ENCODE results near the gene GRHPR. TPM values are rescaled to one million over a fixed set of nuclear protein-coding genes. Genes with fewer than 3 reads are reported as not detected.

GRHPR gene
- total RNA-seq, 2 experiments from 2014 or later, result 106 to 135 TPM

DNA sequence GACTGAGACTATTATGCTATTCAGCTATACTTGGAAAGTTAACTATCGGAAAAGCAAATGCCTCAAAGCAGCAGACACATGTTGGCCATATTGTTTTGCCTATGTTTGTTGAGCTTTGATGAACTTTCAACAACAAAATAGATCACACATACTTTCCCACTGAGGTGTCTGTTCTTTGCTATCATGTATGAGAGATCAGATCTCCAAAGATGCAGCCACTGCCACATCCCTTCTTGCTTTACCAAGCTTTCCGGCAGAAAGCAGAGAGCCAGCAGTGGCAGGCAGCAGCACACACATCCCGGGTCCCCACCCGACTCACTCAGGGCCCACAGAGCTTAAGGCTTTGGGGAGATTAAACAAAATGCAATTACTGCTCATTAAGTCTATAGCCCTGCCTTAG is 23.9 kb downstream of the GRHPR start:
- Histone ChIP-seq H3K9me3 (ENCODE audit: low read length) (no peaks in the 10 kb centered on the region), H3K9me2 (ENCODE audit: insufficient read depth, low read length) (no peaks in the 10 kb centered on the region), H3K4me3 (ENCODE audit: low read depth, low read length, poor library complexity, severe bottlenecking) (no peak overlapping the region), H3K79me2 (ENCODE audit: insufficient read depth, low read depth, low read length) (peaks cover 56% of the 10 kb centered on the region; the same call in 1 of the 2 replicates), H3K4me2 (ENCODE audit: low read length) (no peak overlapping the region), H3K4me1 (ENCODE audit: insufficient read depth, low read length, poor library complexity, severe bottlenecking) (no peaks in the 10 kb centered on the region), H3K27ac (ENCODE audit: low read depth, low read length, poor library complexity, severe bottlenecking) (no peak overlapping the region), H3K36me3 (ENCODE audit: insufficient read depth, low read length) (peaks cover 76% of the 10 kb centered on the region), H4K20me1 (ENCODE audit: insufficient read depth, low read length) (no peaks in the 10 kb centered on the region), H2AFZ (ENCODE audit: low read length) (no peak overlapping the region)
- no TSS peak for BruUV-seq (replicated peaks)
- DNase-seq (ENCODE audit: low spot score), result no peak
- TF ChIP-seq EZH2phosphoT487 (IDR thresholded peaks at IDR 0.05; ENCODE audit: borderline replicate concordance, low read depth, low read length), result no peak
- TF ChIP-seq, protein P1, sequence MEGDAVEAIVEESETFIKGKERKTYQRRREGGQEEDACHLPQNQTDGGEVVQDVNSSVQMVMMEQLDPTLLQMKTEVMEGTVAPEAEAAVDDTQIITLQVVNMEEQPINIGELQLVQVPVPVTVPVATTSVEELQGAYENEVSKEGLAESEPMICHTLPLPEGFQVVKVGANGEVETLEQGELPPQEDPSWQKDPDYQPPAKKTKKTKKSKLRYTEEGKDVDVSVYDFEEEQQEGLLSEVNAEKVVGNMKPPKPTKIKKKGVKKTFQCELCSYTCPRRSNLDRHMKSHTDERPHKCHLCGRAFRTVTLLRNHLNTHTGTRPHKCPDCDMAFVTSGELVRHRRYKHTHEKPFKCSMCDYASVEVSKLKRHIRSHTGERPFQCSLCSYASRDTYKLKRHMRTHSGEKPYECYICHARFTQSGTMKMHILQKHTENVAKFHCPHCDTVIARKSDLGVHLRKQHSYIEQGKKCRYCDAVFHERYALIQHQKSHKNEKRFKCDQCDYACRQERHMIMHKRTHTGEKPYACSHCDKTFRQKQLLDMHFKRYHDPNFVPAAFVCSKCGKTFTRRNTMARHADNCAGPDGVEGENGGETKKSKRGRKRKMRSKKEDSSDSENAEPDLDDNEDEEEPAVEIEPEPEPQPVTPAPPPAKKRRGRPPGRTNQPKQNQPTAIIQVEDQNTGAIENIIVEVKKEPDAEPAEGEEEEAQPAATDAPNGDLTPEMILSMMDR (conservative IDR thresholded peaks at IDR 0.05; ENCODE audit: low read length), result no peak
- intact Hi-C loops (cut with micrococcal nuclease; ENCODE audit: unreplicated experiment), result no loop called here
- ChIA-PET POLR2A (interaction anchor here (1.0 kb wide), 1 partner anchor 49 kb away, joined by 3 read pairs; no protein-coding TSS in a partner anchor), CTCF (ENCODE audit: unreplicated experiment) (no interaction called here)

DNA sequence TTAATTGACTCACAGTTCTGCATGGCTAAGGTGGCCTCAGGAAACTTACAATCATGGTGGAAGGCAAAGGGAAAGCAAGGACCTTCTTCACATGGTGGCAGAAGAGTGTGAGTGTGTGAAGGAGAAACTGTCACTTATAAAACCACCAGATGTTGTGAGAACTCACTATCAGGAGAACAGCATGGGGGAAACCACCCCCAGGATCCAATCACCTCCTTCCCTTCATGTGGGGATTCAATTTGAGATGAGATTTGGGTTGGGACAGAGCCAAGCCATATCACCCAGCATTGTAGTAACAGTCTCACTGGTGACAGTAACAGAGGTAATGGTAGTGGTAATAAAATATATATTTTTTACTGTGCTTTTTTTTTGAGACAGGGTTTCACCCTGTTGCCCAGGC is 24.6 kb downstream of the GRHPR start:
- Histone ChIP-seq H2AFZ (ENCODE audit: low read length) (no peak overlapping the region), H4K20me1 (ENCODE audit: insufficient read depth, low read length) (peaks cover 2% of the 10 kb centered on the region; the same call in 1 of the 2 replicates), H3K36me3 (ENCODE audit: insufficient read depth, low read length) (peaks cover 76% of the 10 kb centered on the region), H3K4me3 (ENCODE audit: low read depth, low read length, poor library complexity, severe bottlenecking) (no peak overlapping the region), H3K9me2 (ENCODE audit: insufficient read depth, low read length) (no peaks in the 10 kb centered on the region), H3K4me2 (ENCODE audit: low read length) (no peak overlapping the region), H3K9me3 (ENCODE audit: low read length) (no peaks in the 10 kb centered on the region), H3K4me1 (ENCODE audit: insufficient read depth, low read length, poor library complexity, severe bottlenecking) (peaks cover 2% of the 10 kb centered on the region), H3K27ac (ENCODE audit: low read depth, low read length, poor library complexity, severe bottlenecking) (no peak overlapping the region), H3K79me2 (ENCODE audit: insufficient read depth, low read depth, low read length) (peaks cover 63% of the 10 kb centered on the region; the same call in 1 of the 2 replicates)
- TF ChIP-seq, protein P1 (conservative IDR thresholded peaks at IDR 0.05; ENCODE audit: low read length), result no peak
- TF ChIP-seq EZH2phosphoT487 (IDR thresholded peaks at IDR 0.05; ENCODE audit: borderline replicate concordance, low read depth, low read length), result no peak
- CTCF ChIA-PET (ENCODE audit: unreplicated experiment), result no interaction called here
- intact Hi-C loops (cut with micrococcal nuclease; ENCODE audit: unreplicated experiment), result no loop called here
- DNase-seq (ENCODE audit: low spot score), result no peak
- no TSS peak for BruUV-seq (replicated peaks)
- POLR2A ChIA-PET, result interaction anchor here (1.9 kb wide), 1 partner anchor 12 kb away, joined by 5 read pairs; no protein-coding TSS in a partner anchor

DNA sequence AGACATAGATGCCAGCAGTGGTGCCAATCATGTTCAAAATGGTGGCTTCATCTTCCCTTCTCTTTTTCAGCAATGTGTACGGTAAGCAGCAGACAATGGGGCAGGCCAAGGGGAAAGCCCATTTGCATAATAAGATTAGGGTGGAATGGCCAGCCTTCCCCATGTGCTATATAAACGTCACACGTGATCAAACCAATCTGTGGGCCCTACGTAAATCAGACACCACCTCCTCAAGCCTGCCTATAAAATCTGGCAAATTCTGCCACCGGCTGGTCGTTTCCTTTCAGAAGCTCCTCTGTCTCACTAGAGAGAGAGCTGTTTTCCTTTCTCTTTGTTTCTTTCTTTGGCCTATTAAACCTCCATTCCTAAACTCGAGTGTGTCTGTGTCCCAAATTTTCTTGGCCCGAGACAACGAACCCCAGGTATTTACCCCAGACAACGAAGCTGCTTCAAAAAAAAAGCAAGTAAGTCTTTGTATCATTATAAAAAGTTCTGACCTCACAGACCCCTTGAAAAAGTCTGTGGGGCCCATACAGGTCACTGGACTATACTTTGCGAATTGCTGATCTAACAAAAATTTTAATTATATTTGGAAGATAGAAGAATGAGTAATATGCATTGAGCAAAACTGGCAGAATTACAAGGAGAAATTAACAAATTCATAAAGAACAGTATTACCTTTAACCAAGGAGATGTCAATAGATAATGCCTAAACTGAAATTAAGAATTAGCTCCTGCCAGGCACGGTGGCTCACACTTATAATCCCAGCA is 27.6 kb downstream of the GRHPR start:
- Histone ChIP-seq H3K4me2 (ENCODE audit: low read length) (no peak overlapping the region), H3K79me2 (ENCODE audit: insufficient read depth, low read depth, low read length) (peaks cover 82% of the 10 kb centered on the region; the same call in 1 of the 2 replicates), H2AFZ (ENCODE audit: low read length) (no peak overlapping the region), H3K27ac (ENCODE audit: low read depth, low read length, poor library complexity, severe bottlenecking) (no peak overlapping the region), H3K9me2 (ENCODE audit: insufficient read depth, low read length) (no peaks in the 10 kb centered on the region), H4K20me1 (ENCODE audit: insufficient read depth, low read length) (peaks cover 7% of the 10 kb centered on the region; the same call in 1 of the 2 replicates), H3K36me3 (ENCODE audit: insufficient read depth, low read length) (peaks cover 67% of the 10 kb centered on the region), H3K9me3 (ENCODE audit: low read length) (no peaks in the 10 kb centered on the region), H3K4me3 (ENCODE audit: low read depth, low read length, poor library complexity, severe bottlenecking) (no peak overlapping the region), H3K4me1 (ENCODE audit: insufficient read depth, low read length, poor library complexity, severe bottlenecking) (peaks cover 5% of the 10 kb centered on the region)
- no TSS peak for BruUV-seq (replicated peaks)
- no peak for DNase-seq (ENCODE audit: low spot score)
- intact Hi-C loops (cut with micrococcal nuclease; ENCODE audit: unreplicated experiment), result no loop called here
- TF ChIP-seq EZH2phosphoT487 (IDR thresholded peaks at IDR 0.05; ENCODE audit: borderline replicate concordance, low read depth, low read length), result no peak
- TF ChIP-seq, protein P1 (conservative IDR thresholded peaks at IDR 0.05; ENCODE audit: low read length), result no peak
- POLR2A ChIA-PET, result interaction anchor here (0.7 kb wide), 1 partner anchor 8 kb away, joined by 3 read pairs; no protein-coding TSS in a partner anchor
- CTCF ChIA-PET (ENCODE audit: unreplicated experiment), result no interaction called here
